ENCODE data around the gene SELL. TPM values are rescaled to one million over a fixed set of nuclear protein-coding genes. Genes with fewer than 3 reads are reported as not detected.

The SELL gene
- total and polyA plus RNA-seq, 2 of the 4 experiments (the other 2 are of a cell fraction): not detected

GRCh38 chr1:169733924-169734323 is 22.5 kb upstream of the SELL start, which contains the start of gene SELE:
SELE (minus strand) TSS chr1:169734079; CDS start chr1:169733612, 467 bp downstream.
- no peak within 1 kb of the TSS for H3K9ac ChIP-seq (ENCODE audit: low read depth, low read length)
- intact Hi-C loops (cut with micrococcal nuclease): no loop called here
- H3K18ac ChIP-seq (ENCODE audit: low read depth, low read length): no peak within 1 kb of the TSS
- H4K20me1 ChIP-seq (ENCODE audit: insufficient read depth, low read length): no peaks in the 10 kb centered on the region
- H2BK15ac ChIP-seq (ENCODE audit: low read depth, low read length): no peak within 1 kb of the TSS
- in situ Hi-C loops (cut with MboI; ENCODE audit: low sequenced_read_pairs): no loop called here
- ATAC-seq (ENCODE audit: low read depth) (no peak), DNase-seq (no peak)
- no peak within 1 kb of the TSS for H3K23ac ChIP-seq (ENCODE audit: low read depth, low read length)
- POLR2A ChIA-PET (ENCODE audit: unreplicated experiment): no interaction called here
- BruUV-seq (replicated peaks): no TSS peak
- no peaks in the 10 kb centered on the region for H3K4me1 ChIP-seq (ENCODE audit: control insufficient read depth, insufficient read depth, low read length)
- H3K36me3 ChIP-seq (ENCODE audit: control insufficient read depth, insufficient read depth, low read length): no peaks in the 10 kb centered on the region
- H3K9me3 ChIP-seq (ENCODE audit: control insufficient read depth, insufficient read depth, low read length): no peaks in the 10 kb centered on the region
- no peak within 1 kb of the TSS for H3K4ac ChIP-seq (ENCODE audit: low read depth, low read length)
- dilution Hi-C loops (cut with HindIII; ENCODE audit: low sequenced_read_pairs, unreplicated experiment): no loop called here
- H4K5ac ChIP-seq (ENCODE audit: low read depth, low read length): no peak within 1 kb of the TSS
- H2BK5ac ChIP-seq (ENCODE audit: low read depth, low read length, poor library complexity, severe bottlenecking): no peak within 1 kb of the TSS
- no peak within 1 kb of the TSS for H2AK9ac ChIP-seq (replicated peaks; ENCODE audit: low read depth, low read length, poor library complexity)
- H3K27ac ChIP-seq (ENCODE audit: insufficient read depth, low read length): no peak within 1 kb of the TSS
- H3K79me1 ChIP-seq (ENCODE audit: low read depth in 1 of 2, low read length in 2 of 2): no peaks in the 10 kb centered on the region
- no CpG with 5 or more reads among the region's 7 CpGs for WGBS, 2 experiments (ENCODE audit: extremely low coverage in 2 of 2, insufficient read length in 1 of 2)
- TF ChIP-seq RAD21 (IDR thresholded peaks at IDR 0.05; ENCODE audit: low read length): no peak
- TF ChIP-seq FOS (IDR thresholded peaks at IDR 0.05; ENCODE audit: low read depth, low read length): no peak
- TF ChIP-seq MAZ (IDR thresholded peaks at IDR 0.05; ENCODE audit: borderline replicate concordance, low read depth, low read length): no peak
- TF ChIP-seq POLR2A (IDR thresholded peaks at IDR 0.05; ENCODE audit: low read depth, low read length): no peak
- TF ChIP-seq NFE2L2 (IDR thresholded peaks at IDR 0.05; ENCODE audit: low read depth, low read length): no peak
- TF ChIP-seq CEBPB (IDR thresholded peaks at IDR 0.05; ENCODE audit: low read depth, low read length): no peak
- no peak for TF ChIP-seq SMC3 (IDR thresholded peaks at IDR 0.05; ENCODE audit: low read depth, low read length)
- TF ChIP-seq, protein P1, sequence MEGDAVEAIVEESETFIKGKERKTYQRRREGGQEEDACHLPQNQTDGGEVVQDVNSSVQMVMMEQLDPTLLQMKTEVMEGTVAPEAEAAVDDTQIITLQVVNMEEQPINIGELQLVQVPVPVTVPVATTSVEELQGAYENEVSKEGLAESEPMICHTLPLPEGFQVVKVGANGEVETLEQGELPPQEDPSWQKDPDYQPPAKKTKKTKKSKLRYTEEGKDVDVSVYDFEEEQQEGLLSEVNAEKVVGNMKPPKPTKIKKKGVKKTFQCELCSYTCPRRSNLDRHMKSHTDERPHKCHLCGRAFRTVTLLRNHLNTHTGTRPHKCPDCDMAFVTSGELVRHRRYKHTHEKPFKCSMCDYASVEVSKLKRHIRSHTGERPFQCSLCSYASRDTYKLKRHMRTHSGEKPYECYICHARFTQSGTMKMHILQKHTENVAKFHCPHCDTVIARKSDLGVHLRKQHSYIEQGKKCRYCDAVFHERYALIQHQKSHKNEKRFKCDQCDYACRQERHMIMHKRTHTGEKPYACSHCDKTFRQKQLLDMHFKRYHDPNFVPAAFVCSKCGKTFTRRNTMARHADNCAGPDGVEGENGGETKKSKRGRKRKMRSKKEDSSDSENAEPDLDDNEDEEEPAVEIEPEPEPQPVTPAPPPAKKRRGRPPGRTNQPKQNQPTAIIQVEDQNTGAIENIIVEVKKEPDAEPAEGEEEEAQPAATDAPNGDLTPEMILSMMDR (conservative IDR thresholded peaks at IDR 0.05; ENCODE audit: low read depth, low read length): no peak
- no peak for TF ChIP-seq CHD1 (IDR thresholded peaks at IDR 0.05; ENCODE audit: low read depth, low read length)
- TF ChIP-seq RCOR1 (IDR thresholded peaks at IDR 0.05; ENCODE audit: insufficient replicate concordance, low read length): no peak
- TF ChIP-seq BHLHE40 (IDR thresholded peaks at IDR 0.05; ENCODE audit: low read depth, low read length): no peak
- no peak for TF ChIP-seq RFX5 (IDR thresholded peaks at IDR 0.05; ENCODE audit: low read depth, low read length)
- TF ChIP-seq, protein P2, sequence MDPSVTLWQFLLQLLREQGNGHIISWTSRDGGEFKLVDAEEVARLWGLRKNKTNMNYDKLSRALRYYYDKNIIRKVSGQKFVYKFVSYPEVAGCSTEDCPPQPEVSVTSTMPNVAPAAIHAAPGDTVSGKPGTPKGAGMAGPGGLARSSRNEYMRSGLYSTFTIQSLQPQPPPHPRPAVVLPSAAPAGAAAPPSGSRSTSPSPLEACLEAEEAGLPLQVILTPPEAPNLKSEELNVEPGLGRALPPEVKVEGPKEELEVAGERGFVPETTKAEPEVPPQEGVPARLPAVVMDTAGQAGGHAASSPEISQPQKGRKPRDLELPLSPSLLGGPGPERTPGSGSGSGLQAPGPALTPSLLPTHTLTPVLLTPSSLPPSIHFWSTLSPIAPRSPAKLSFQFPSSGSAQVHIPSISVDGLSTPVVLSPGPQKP (IDR thresholded peaks at IDR 0.05; ENCODE audit: borderline replicate concordance, low read depth, low read length): no peak
- TF ChIP-seq MXI1 (IDR thresholded peaks at IDR 0.05; ENCODE audit: borderline replicate concordance, low read depth, low read length): no peak
- no peak for TF ChIP-seq USF2 (IDR thresholded peaks at IDR 0.05; ENCODE audit: low read depth, low read length)
- no peak for TF ChIP-seq MAFK (IDR thresholded peaks at IDR 0.05; ENCODE audit: low read depth, low read length)
- no peak within 1 kb of the TSS for H3K4me3 ChIP-seq (ENCODE audit: insufficient read depth, low read depth, low read length)
- H4K91ac ChIP-seq (ENCODE audit: insufficient read depth, low read depth, low read length): no peak within 1 kb of the TSS
- no peak within 1 kb of the TSS for H3K56ac ChIP-seq (ENCODE audit: extremely low read depth, insufficient read depth, low read length)
- H2AK5ac ChIP-seq (ENCODE audit: low read depth, low read length): no peak within 1 kb of the TSS
- H4K8ac ChIP-seq (ENCODE audit: low read depth in 2 of 2, low read length in 2 of 2): no peak within 1 kb of the TSS
- H3K27me3 ChIP-seq (ENCODE audit: control insufficient read depth, insufficient read depth, low read length): peaks cover 2% of the 10 kb centered on the region; the same call in 1 of the 2 replicates
- no peak within 1 kb of the TSS for H2AFZ ChIP-seq (replicated peaks; ENCODE audit: low read length, poor library complexity)
- H3K9me1 ChIP-seq (ENCODE audit: insufficient read depth, low read length): no peaks in the 10 kb centered on the region
- H2BK120ac ChIP-seq (ENCODE audit: low read depth, low read length): no peak within 1 kb of the TSS
- no peak within 1 kb of the TSS for H3K4me2 ChIP-seq (ENCODE audit: low read depth, low read length)
- no peak within 1 kb of the TSS for H3K14ac ChIP-seq (replicated peaks; ENCODE audit: low read depth, low read length)
- CTCF ChIA-PET: no interaction called here
- no peak within 1 kb of the TSS for H2BK20ac ChIP-seq (ENCODE audit: low read depth, low read length)

All from IMR-90 (cell line).